GM18508 (cell line): ENCODE data around the gene PA2G4.

ENCODE experiments used
- ATAC-seq: cut with Tn5 transposase; IDR thresholded peaks from one replicate; pipeline ENCODE4 v1.9.1; 2021; ENCODE audit warnings: moderate number of reproducible peaks; ENCODE audit not compliant: insufficient read depth, unreplicated experiment

The PA2G4 gene

GRCh38 chr12:56162468-56163290 lies 58.3 kb downstream of the PA2G4 start:
- no peak for ATAC-seq
